ENCODE measurements around the gene HTRA2. TPM values are rescaled to one million over a fixed set of nuclear protein-coding genes. Genes with fewer than 3 reads are reported as not detected.
"Not testable (repeated sequence)": the region's sequence is repeated elsewhere in the genome, so short reads cannot be mapped to it uniquely, and the experiment has no call there.

The HTRA2 gene
- total RNA-seq (2014; rRNA removed; shearing (Covaris generic)): 29.4 and 32.0 TPM in 2 replicates

DNA sequence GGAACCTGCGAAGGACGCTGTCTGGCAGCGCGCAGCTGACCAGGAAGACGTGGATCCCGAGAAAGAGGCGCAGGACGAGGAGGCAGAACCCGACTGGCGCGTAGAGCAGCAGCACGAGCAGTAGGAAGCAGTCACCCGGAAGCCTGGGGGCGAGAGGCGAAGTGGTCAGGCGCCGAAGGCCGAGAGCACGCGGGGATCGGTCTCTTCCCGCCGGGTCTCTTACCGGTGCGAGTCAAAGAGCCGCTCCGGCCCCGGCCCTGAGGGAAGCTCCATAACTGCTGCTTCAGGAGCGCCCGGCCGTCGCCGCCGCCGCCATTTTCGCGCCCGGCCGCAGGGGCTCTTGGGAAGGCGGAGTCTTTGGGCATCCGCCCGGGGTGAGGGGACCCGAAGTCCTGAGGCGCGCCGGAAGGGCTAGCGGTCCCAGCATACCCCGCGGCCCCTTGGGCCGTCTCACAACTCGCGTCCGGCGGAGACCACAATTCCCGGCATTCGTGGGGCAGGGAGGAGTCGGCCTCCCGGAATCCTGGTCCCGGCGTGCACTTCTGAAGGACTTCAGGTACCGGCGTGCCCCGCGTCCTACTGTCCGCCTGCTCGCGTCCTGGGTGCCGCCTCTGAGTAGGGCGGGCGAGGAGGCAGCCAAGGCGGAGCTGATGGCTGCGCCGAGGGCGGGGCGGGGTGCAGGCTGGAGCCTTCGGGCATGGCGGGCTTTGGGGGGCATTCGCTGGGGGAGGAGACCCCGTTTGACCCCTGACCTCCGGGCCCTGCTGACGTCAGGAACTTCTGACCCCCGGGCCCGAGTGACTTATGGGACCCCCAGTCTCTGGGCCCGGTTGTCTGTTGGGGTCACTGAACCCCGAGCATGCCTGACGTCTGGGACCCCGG, at the start of gene HTRA2, which contains the start of gene AUP1:
Gene HTRA2, plus strand, starts transcription at position 577 of the 882 bp plus-strand sequence. Its CDS starts 74 bp downstream, at position 651.
Gene AUP1, minus strand, starts transcription at position 350 of the 882 bp plus-strand sequence. Its CDS starts 77 bp downstream, at position 273.
- peak; percentile 99 for DNase-seq (ENCODE audit: low read depth)

DNA sequence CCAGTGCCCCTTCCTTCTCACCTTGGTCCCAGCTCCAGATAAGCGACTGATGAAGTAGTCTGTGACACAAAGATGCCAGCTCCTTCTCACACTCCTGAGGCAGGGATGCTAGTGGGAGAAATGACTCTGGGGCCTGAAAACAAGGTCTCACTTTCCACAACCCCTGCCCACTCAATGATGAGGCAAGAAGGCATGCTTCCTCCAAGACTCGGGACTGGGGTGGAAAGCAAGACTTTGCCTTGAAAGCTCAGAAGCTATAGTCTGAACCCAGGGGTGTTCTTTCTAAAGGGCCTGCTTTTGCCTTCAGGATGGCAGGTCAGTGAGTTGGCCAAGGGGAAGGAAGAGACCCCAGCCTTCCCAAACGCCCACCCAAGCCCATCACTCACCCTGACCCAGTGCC, 48.3 kb upstream of the HTRA2 start:
- no peak for DNase-seq (ENCODE audit: low read depth)

DNA sequence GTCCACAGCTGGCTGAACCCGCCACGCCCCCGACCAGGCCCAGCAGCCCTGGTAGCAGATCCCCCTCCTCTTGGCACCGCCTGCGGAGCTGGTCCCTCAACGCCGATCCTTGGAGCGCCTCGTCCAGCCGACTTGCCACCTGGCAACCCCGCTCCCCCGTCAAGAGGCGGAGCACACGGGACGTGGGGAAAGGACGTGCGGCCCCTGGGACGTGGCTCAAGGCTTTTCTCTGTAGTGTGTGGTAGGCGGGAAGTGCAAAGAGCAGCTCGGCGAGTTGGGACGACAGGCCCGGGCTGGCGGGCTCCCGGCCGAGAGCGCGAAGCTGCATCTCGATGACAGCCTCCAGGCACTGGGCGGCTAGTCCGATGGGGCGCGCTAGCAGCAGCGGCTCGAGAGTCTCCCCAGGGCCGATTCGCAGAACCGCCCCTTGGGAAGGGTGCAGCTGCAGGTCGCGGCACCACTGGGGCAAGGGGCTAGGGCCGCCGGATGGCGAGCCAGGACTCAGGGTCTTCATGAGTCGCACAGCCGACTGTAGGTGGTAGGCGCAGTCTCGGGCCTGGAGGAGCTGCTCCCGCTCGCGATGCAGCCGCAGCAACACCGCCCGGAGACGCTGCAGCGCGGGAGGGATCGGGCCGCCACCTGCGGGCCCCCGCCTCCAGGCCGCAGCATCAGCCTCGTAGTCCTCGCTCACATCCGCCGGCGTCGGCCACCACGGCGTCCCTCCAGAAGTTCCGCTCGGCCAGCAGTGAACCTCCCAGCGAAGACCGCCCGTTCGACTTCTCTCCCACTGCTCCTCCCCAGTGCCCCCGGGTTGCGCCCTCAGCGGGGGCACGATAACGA, 47.6 kb upstream of the HTRA2 start:
- no peak for DNase-seq (ENCODE audit: low read depth)

GRCh38 chr2:74482801-74483674, 46.7 kb upstream of the HTRA2 start, which contains the start of the genes CCDC142 and TTC31:
CCDC142 (minus strand) TSS chr2:74482998; CDS start chr2:74482837, 161 bp downstream.
TTC31 (plus strand) TSS chr2:74483081; CDS start chr2:74483096, 15 bp downstream.
- peak; percentile 94 for DNase-seq (ENCODE audit: low read depth)

DNA sequence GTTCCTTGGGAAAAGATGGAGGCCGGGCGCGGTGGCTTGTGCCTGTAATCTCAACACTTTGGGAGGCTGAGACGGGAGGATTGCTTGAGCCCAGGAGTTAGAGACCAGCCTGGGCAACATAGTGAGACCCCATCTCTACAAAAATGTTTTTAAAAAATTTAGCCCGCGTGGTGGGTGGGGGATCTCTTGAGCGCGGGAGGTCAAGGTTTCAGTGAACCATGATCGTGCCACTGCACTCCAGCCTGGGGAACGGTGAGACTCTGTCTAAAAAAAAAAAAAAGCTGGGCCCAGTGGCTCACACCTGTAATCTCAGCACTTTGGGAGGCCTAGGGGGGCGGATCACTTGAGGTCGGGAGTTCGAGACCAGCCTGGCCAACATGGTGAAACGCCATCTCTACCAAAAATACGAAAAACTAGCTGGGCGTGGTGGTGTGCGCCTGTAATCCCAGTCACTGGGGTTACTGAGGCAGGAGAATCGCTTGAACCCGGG, 46.0 kb upstream of the HTRA2 start:
- not testable (repeated sequence) for DNase-seq (ENCODE audit: low read depth)

- DNase-seq (ENCODE audit: low read depth): no peak
These were observed 43.6 kb upstream of the HTRA2 start for GRCh38 chr2:74486141-74486540.

- no peak for DNase-seq (ENCODE audit: low read depth)
These were observed 40.9 kb upstream of the HTRA2 start for GRCh38 chr2:74488643-74489481.

DNA sequence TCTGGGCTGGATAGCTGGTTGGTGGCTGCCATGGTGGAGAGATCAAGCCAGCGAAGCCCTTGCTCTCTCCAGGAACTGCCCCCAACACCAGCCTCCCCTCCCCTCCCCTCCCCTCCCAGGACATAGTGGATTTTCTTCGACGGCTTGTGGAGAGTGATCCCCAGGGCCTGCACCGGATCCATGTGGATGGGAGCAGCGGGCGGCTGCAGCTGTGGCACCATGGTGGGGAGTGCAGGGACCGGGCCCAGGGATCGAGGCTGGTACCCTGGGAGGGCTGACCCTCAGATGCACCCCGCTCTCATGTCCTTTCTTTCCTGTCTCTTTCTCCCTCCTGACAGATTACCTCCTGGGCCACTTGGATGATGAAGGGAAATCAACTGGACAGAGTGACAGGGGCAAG, 39.8 kb upstream of the HTRA2 start:
- no peak for DNase-seq (ENCODE audit: low read depth)

DNA sequence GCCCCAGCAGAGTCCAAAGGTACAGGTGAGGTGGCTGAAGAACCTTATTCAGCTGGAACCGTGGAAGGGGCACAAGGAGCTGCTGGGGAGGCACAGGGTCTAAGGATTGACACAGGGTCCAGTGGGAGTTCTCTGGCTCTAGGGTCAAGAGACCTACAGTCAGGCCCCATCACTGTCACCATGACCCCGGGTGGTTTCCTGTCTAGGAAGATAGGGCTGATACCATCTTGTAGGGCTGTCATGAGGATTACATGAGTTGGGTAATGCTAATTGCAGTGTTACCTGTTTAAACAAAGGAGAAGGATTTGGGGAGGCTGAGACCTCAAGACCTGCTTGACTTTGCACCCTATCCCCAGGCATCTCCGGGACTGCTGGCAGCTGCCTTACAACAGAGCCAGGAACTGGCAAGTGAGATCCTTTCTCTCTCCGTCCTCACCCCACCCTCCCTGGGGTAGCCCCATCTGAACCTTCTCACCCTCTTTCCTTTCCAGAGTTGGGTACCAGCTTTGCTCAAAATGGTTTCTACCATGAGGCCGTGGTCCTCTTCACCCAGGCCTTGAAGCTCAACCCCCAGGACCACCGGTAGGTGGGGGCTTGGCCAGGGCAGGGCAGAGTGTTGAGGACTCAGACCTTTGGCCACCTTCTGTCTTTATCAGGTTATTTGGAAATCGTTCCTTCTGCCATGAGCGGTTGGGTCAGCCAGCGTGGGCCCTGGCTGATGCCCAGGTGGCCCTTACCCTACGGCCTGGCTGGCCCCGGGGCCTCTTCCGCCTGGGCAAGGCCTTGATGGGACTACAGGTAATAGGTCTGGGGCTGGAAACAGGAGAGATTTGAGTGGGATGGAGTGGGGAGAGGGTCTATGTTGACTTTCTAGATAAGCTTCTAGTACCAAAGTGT, 37.8 kb upstream of the HTRA2 start:
- no peak for DNase-seq (ENCODE audit: low read depth)

GRCh38 chr2:74493546-74493945, 36.2 kb upstream of the HTRA2 start:
- DNase-seq (ENCODE audit: low read depth): peak; percentile 46

- DNase-seq (ENCODE audit: low read depth): no peak
These were observed 34.3 kb upstream of the HTRA2 start for GRCh38 chr2:74495440-74495839.

GRCh38 chr2:74496997-74497776, 32.5 kb upstream of the HTRA2 start:
- DNase-seq (ENCODE audit: low read depth): no peak

- peak; percentile 24 for DNase-seq (ENCODE audit: low read depth)
These were observed 31.8 kb upstream of the HTRA2 start for GRCh38 chr2:74497777-74498499.

DNA sequence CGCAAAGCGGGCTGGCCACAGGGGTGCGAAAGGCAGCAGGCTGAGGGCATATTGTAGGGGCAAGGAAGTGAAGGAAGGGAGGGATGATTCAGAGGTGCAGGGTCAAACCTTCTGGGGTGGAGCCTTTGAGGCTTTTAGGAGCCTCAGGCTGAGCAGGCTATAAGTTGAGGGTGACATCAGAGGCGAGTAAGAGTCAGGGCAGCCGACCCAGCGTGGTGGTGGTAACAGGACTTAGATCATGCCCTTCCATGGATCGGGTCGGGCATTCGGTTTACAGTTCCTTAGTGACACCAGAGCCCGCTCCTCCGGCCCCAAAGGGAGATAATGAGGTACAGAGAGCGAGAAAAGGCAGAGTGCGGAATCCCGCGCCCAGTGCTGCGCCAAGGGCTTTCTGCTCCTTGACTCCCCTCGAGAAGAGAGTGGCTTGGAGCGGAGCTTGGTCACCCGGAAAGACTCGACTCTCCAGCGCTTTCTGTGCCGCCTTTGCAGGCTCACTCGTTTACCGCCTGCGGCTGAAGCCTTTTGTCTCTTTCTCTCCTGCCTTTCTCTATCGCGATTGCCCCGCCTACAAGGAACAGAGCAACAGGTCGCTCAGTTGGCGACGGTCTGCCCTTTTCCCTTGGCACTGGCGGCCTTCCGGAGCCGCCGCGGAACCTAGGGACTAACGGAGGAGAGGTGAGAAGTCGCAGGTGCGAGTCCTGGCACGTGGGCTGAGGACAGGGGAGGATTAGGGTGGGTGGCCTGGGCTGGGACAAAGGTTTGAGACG, 31.1 kb upstream of the HTRA2 start:
- peak; percentile 65 for DNase-seq (ENCODE audit: low read depth)

DNA sequence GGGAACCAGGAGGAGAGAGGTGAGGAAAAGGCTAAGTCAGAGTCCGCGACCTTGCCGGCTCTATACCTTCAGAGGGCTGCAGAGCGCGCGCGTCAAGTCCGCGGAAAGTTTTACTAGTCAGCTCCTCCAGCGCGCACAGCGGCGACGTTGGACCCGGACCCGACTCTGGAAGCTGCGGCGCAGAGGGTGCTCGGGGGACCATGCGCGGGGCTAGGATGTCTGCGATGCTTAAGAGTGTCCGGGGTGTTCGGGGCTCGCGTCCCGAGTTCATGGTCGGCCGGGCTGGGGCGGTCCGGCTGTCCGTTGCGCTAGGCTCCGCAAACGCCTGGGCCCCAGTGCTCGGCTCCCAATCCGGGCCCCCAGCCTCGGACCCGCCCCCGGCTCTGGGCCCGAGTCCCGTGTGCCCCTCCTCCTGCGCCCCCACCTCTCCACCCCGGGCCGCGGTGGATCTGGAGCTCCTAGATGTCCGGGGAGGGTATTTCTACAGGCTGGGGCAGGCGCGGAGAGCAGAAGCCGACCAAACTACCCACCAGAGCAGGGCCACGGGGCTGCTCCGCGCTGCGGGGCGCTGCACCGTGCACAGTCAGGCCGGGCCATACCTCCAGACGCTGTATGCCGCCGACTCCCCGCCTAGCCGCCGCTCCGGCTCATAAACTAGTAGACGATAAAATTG, 30.3 kb upstream of the HTRA2 start, which contains the start of gene LBX2:
Gene LBX2, minus strand, starts transcription at position 337 of the 673 bp plus-strand sequence. Its CDS starts 66 bp downstream, at position 271.
- no peak for DNase-seq (ENCODE audit: low read depth)

Measured in M059J (cell line).